ENCODE data around the gene RORC. TPM values are rescaled to one million over a fixed set of nuclear protein-coding genes. Genes with fewer than 3 reads are reported as not detected.

Gene RORC
- total and polyA plus RNA-seq, 2 of the 8 experiments (the other 6 are each of a cell fraction or from before 2014, with no cell fraction given): 0.44 to 0.54 TPM

- TF ChIP-seq, protein P1, sequence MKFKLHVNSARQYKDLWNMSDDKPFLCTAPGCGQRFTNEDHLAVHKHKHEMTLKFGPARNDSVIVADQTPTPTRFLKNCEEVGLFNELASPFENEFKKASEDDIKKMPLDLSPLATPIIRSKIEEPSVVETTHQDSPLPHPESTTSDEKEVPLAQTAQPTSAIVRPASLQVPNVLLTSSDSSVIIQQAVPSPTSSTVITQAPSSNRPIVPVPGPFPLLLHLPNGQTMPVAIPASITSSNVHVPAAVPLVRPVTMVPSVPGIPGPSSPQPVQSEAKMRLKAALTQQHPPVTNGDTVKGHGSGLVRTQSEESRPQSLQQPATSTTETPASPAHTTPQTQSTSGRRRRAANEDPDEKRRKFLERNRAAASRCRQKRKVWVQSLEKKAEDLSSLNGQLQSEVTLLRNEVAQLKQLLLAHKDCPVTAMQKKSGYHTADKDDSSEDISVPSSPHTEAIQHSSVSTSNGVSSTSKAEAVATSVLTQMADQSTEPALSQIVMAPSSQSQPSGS (IDR thresholded peaks at IDR 0.05; ENCODE audit: low read length): no peak
Measured at GRCh38 chr1:151875419-151876097, 44.0 kb upstream of the RORC start (continued).

Data from H1 (cell line).